NCI-H2196 (cell line): ENCODE measurements around the gene TBC1D9B.
A peak's percentile ranks its signal among the peaks of the same experiment; 100 is the strongest.

ENCODE experiments used
- DNase-seq: peaks from one replicate; lab custom pipeline; 2025; ENCODE audit not compliant: unreplicated experiment; lab: John Stamatoyannopoulos, UW

The TBC1D9B gene

GRCh38 chr5:179907556-179908324 lies at the start of gene TBC1D9B:
TSS of gene TBC1D9B (minus strand) at chr5:179907897. CDS start at chr5:179907821, 76 bp downstream.
- peak; percentile 80 for DNase-seq

DNA sequence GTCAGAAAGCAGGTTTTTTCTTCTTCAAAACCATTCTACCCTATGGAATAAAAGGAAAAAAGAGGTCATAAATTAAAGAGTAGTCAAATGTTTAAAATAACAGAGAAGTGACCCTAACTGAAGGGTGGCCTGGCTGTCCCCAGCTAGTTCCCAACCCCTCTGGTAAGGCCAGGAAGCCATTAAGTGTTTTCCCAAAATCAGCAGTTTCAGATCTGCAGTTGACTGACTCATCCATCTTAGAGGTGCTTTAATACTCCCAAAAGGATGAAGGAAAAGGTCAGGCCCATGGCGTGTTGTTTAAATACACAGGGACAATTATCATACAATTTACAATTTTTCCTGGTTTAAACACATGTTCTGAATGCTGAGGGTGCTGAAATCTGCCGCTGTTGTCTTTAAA lies 47.9 kb upstream of the TBC1D9B start:
- DNase-seq = no peak

- no peak for DNase-seq
Measured at GRCh38 chr5:179955062-179955461, 47.4 kb upstream of the TBC1D9B start.

GRCh38 chr5:179954434-179954833 lies 46.7 kb upstream of the TBC1D9B start:
- DNase-seq = no peak

GRCh38 chr5:179953987-179954386 lies 46.3 kb upstream of the TBC1D9B start:
- no peak for DNase-seq

- no peak for DNase-seq
Measured at GRCh38 chr5:179936976-179937681, 29.4 kb upstream of the TBC1D9B start.

GRCh38 chr5:179930788-179931473 lies 23.2 kb upstream of the TBC1D9B start:
- no peak for DNase-seq

- no peak for DNase-seq
Measured at GRCh38 chr5:179927824-179928223, 20.1 kb upstream of the TBC1D9B start.

GRCh38 chr5:179926657-179927056 lies 19.0 kb upstream of the TBC1D9B start:
- no peak for DNase-seq

- DNase-seq = no peak
Measured at GRCh38 chr5:179923436-179923835, 15.7 kb upstream of the TBC1D9B start.

DNA sequence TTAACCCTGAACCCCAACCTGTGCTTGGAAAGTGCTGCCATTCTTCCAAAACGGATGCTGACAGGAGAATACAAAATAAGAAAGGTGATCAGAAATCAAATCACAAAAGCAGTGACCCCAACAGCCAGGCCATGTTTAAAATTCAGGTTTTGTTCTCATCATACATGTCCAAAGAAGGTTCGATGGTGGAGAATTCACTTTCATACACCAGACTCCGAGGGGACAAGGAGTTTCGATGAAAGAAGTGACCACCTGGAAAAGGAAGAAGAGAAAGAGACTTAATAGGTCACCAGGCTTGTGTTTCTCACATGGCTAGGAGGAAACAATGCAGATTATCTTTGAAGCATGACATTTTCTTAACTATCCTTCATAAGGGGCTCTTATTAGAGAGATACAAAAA lies 12.5 kb upstream of the TBC1D9B start:
- no peak for DNase-seq

DNA sequence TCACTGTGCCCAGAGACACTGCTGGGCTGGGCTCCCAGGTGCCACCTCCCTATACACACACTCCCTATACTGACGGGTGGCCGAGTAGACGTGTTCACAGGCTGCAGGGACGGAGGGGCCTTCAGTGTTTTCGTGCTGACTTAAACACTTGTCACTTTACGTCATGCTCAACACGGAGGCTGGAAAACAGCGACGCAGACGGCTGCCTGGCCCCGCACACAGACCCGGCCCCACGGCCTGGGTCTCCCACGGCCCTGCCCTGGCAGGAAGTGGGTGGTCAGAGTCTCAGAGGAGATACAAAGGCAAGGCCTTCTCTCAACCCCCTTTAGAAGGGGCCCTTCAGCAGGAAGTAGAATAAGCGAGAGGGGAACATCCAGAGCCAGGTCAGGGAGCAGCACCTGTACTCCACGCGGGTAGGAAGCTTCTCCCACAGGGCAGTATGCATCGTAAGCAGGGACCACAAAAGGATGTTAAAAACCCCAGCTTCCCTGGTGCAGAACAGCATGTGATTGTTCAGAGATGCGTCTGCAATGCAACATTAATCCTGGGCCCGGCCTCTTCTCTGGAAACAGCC lies 11.9 kb upstream of the TBC1D9B start:
- no peak for DNase-seq

DNA sequence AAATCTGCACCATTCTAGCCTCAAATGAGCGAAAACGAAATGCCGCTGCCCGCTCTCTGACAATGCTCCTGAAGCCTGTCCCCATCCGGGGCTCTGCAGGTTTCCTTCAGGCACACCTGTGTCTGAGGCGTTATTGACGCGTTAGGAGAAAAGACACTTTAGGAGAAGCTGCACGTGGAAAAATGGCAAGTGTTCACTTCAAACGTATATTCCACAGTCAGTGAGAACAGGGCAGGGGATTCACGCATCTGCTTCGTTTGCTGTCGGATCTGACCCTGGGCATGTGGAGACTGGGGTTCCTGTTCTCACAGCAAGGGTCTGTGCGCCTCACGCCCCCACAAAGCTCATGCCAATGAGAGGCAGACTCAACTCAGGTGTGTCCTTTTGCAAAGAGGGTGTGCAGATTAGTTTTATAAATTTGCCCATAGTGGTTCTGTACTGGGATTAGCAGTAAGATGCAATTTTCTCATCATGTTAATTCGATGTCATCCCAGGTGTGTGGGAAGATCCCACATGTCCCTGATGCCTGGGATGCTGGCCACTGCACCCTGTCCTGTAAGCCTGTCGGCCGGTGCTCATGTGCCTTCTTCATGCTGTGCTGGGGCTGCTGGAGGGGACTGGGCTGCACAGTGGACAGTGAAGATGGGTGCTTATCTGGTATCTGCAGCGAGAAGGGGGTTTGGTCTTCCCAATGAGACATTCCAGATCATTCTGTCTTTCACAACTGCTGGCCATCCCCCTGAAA lies 11.2 kb upstream of the TBC1D9B start:
- no peak for DNase-seq

GRCh38 chr5:179916523-179916922 lies 8.8 kb upstream of the TBC1D9B start:
- no peak for DNase-seq

DNA sequence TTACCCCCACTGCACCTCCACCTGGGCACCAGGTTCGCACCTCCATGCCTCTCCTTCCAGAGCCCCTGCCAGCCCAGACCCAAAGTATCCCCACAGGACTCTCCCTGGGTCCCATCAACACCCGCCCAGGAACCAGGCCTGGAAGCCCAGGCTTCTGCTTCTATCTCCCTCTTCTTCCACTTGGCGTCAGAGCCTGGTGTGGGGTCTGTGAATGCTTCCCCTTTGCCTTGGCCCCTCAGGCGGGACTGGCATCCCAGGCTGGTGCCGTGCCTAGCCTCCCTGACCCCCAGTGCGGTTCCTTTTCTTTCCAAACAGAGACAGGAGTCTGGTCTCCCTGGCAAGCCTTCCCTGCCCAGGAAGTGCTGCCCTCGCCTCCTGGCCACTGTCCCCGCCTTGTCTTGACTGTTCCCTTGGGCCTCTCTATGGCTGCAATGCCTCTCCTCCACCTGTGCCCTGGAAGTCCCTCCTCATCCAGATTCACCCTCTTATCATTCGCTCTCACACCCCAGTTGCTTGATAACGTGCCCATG lies 7.8 kb upstream of the TBC1D9B start:
- no peak for DNase-seq

- no peak for DNase-seq
Measured at GRCh38 chr5:179914032-179914755, 6.5 kb upstream of the TBC1D9B start.

DNA sequence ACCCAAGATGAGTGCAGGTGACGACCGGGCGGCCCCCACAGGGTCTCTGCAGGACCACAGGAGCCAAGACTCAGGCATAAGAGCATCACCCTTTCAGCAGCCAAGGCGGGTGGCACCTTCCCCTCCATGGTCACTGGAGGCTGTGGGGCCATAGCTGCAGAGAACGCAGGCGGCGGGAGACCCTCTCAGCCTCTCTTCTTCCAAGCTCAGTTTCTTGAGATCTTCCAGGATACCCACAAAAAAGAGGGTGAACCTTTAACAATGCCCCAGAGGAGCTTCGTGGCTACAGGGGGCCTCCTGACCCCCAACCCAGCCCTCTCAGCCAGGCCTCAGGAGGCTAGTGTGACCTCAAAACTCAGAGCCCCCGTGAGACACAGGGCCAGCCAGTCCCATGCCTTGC lies 5.8 kb upstream of the TBC1D9B start:
- no peak for DNase-seq

DNA sequence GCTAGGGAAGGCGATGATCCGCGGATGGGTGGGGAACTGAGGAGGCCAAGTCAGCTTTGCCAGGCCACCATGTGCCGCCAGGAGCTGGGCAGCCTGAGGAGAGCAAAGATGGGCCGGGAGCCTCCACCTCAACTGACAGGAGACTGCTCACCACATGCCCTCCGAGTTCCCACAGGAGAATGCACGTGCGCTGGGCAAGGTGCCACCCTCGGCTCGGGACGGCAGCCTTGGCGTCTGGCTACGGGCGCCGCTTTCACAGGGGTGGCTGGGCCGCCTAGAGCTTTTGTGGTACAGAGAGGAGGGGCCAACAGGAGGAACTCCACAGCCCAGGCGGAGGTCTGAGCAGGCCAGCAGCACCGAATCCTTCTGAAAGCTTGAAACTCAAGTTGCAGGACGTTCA lies 5.3 kb upstream of the TBC1D9B start:
- DNase-seq = no peak

- DNase-seq = no peak
Measured at GRCh38 chr5:179912386-179912785, 4.7 kb upstream of the TBC1D9B start.

GRCh38 chr5:179909224-179909623 lies 1.5 kb upstream of the TBC1D9B start:
- no peak for DNase-seq
